IMR-90 (cell line): ENCODE results near the gene HMGN4. TPM values are rescaled to one million over a fixed set of nuclear protein-coding genes. Genes with fewer than 3 reads are reported as not detected.

Experiments used
- ATAC-seq: fragments of 200-7000 bp; cut with Tn5 transposase; 2 replicates; pipeline ENCODE4 v1.9.1; 2020; ENCODE audit warnings: low read depth, mild to moderate bottlenecking, moderate library complexity
- BruUV-seq: library from RNA; stranded (reverse); fragments of 400-500 nt; replicated peaks from 2 replicates; lab custom pipeline; 2021; lab: Mats Ljungman, UMichigan
- CTCF ChIA-PET: fragments of 300-600 bp; formaldehyde crosslinking; extraction: SDS; loops from one replicate; lab custom pipeline; 2021; ENCODE audit warnings: antibody characterized with exemption; lab: Yijun Ruan, JAX
- POLR2A ChIA-PET: fragments of 300-600 bp; sonication (Branson Sonifier 250); formaldehyde crosslinking; loops from one replicate; lab custom pipeline; 2022; ENCODE audit warnings: antibody characterized with exemption; ENCODE audit not compliant: unreplicated experiment; lab: Charles Lee
- DNase-seq: peaks from one replicate; pipeline ENCODE4 v3.0.0; 2013
- H2AFZ ChIP-seq: replicated peaks from 2 replicates; pipeline ENCODE3; 2013; ENCODE audit warnings: low read length, mild to moderate bottlenecking; ENCODE audit not compliant: poor library complexity
- H2AK5ac ChIP-seq: 2 replicates; pipeline ENCODE4 v1.6.1; 2013; ENCODE audit warnings: low read depth, low read length, inconsistent platforms
- H2AK9ac ChIP-seq: replicated peaks from 2 replicates; pipeline ENCODE3; 2013; ENCODE audit warnings: mild to moderate bottlenecking, low read depth, low read length, moderate library complexity; ENCODE audit not compliant: poor library complexity
- H2BK120ac ChIP-seq: 2 replicates; pipeline ENCODE4 v1.6.1; 2013; ENCODE audit warnings: low read depth, low read length, inconsistent platforms
- H2BK15ac ChIP-seq: 3 replicates; pipeline ENCODE4 v1.6.1; 2013; ENCODE audit warnings: low read depth, low read length, inconsistent platforms
- H2BK20ac ChIP-seq: 2 replicates; pipeline ENCODE4 v1.6.1; 2013; ENCODE audit warnings: low read depth, mild to moderate bottlenecking, inconsistent platforms, low read length, moderate library complexity
- H2BK5ac ChIP-seq: 2 replicates; pipeline ENCODE4 v1.6.1; 2013; ENCODE audit warnings: mild to moderate bottlenecking, low read depth, low read length, inconsistent platforms; ENCODE audit not compliant: poor library complexity, severe bottlenecking
- H3K14ac ChIP-seq: replicated peaks from 2 replicates; pipeline ENCODE4 v1.6.1; 2013; ENCODE audit warnings: low read depth, low read length, inconsistent platforms
- H3K18ac ChIP-seq: 2 replicates; pipeline ENCODE4 v1.6.1; 2013; ENCODE audit warnings: low read depth, low read length, control low read depth
- H3K23ac ChIP-seq: 2 replicates; pipeline ENCODE4 v1.6.1; 2013; ENCODE audit warnings: low read depth, low read length, inconsistent platforms
- H3K27ac ChIP-seq: 2 replicates; pipeline ENCODE4 v1.5.1; 2013; ENCODE audit warnings: mild to moderate bottlenecking, control low read depth, low read length; ENCODE audit not compliant: insufficient read depth
- H3K27me3 ChIP-seq: 2 replicates; pipeline ENCODE4 v1.6.1; 2013; ENCODE audit warnings: low read length; ENCODE audit not compliant: control insufficient read depth, insufficient read depth
- H3K36me3 ChIP-seq: 2 replicates; pipeline ENCODE4 v1.6.1; 2013; ENCODE audit warnings: low read length, mixed read lengths; ENCODE audit not compliant: control insufficient read depth, insufficient read depth
- H3K4ac ChIP-seq: 2 replicates; pipeline ENCODE4 v1.6.1; 2013; ENCODE audit warnings: low read depth, low read length, inconsistent platforms
- H3K4me1 ChIP-seq: 2 replicates; pipeline ENCODE4 v1.6.1; 2013; ENCODE audit warnings: low read length, mixed read lengths; ENCODE audit not compliant: control insufficient read depth, insufficient read depth
- H3K4me2 ChIP-seq: 2 replicates; pipeline ENCODE4 v1.6.1; 2013; ENCODE audit warnings: low read depth, mild to moderate bottlenecking, control low read depth, low read length, moderate library complexity
- H3K4me3 ChIP-seq: 2 replicates; pipeline ENCODE4 v1.5.1; 2013; ENCODE audit warnings: low read depth, mild to moderate bottlenecking, control low read depth, low read length, moderate library complexity; ENCODE audit not compliant: insufficient read depth
- H3K56ac ChIP-seq: 2 replicates; pipeline ENCODE4 v1.6.1; 2013; ENCODE audit warnings: low read length, inconsistent platforms; ENCODE audit not compliant: insufficient read depth; ENCODE audit errors: extremely low read depth
- H3K79me1 ChIP-seq, 2 experiments: 2 replicates each; pipeline ENCODE4 v1.6.1; 2013; ENCODE audit warnings: low read length in 2 of 2, inconsistent platforms in 1 of 2, low read depth in 1 of 2
- H3K9ac ChIP-seq: 2 replicates; pipeline ENCODE4 v1.6.1; 2013; ENCODE audit warnings: low read depth, low read length, control low read depth
- H3K9me1 ChIP-seq: 2 replicates; pipeline ENCODE4 v1.6.1; 2013; ENCODE audit warnings: low read length, inconsistent platforms; ENCODE audit not compliant: insufficient read depth
- H3K9me3 ChIP-seq: 2 replicates; pipeline ENCODE4 v1.6.1; 2013; ENCODE audit warnings: low read length; ENCODE audit not compliant: control insufficient read depth, insufficient read depth
- H4K20me1 ChIP-seq: 2 replicates; pipeline ENCODE4 v1.6.1; 2013; ENCODE audit warnings: low read length, inconsistent platforms; ENCODE audit not compliant: insufficient read depth
- H4K5ac ChIP-seq: 2 replicates; pipeline ENCODE4 v1.6.1; 2013; ENCODE audit warnings: mild to moderate bottlenecking, low read depth, low read length, control low read depth
- H4K8ac ChIP-seq, 2 experiments: 2 replicates each; pipeline ENCODE4 v1.6.1; 2013; ENCODE audit warnings: low read depth in 2 of 2, low read length in 2 of 2, control low read depth in 1 of 2, inconsistent platforms in 1 of 2
- H4K91ac ChIP-seq: 2 replicates; pipeline ENCODE4 v1.6.1; 2013; ENCODE audit warnings: low read depth, low read length, inconsistent platforms; ENCODE audit not compliant: insufficient read depth
- BHLHE40 ChIP-seq: fragments of 150-350 bp; IDR thresholded peaks from 2 replicates; pipeline ENCODE4 v1.6.1; 2016; ENCODE audit warnings: mild to moderate bottlenecking, low read depth, low read length
- CEBPB ChIP-seq: IDR thresholded peaks from 2 replicates; pipeline ENCODE4 v1.6.1; 2012; ENCODE audit warnings: low read depth, low read length, improper control_type of control experiment
- CHD1 ChIP-seq: IDR thresholded peaks from 2 replicates; pipeline ENCODE4 v1.6.1; 2012; ENCODE audit warnings: low read depth, low read length, improper control_type of control experiment
- ELK1 ChIP-seq: fragments of 150-350 bp; IDR thresholded peaks from 2 replicates; pipeline ENCODE4 v1.6.1; 2016; ENCODE audit warnings: low read depth, mild to moderate bottlenecking, low read length, moderate library complexity, borderline replicate concordance
- FOS ChIP-seq: fragments of 150-350 bp; IDR thresholded peaks from 2 replicates; pipeline ENCODE4 v1.6.1; 2016; ENCODE audit warnings: low read depth, low read length
- MAFK ChIP-seq: IDR thresholded peaks from 2 replicates; pipeline ENCODE4 v1.6.1; 2012; ENCODE audit warnings: low read depth, low read length, improper control_type of control experiment
- MAZ ChIP-seq: IDR thresholded peaks from 2 replicates; pipeline ENCODE4 v1.6.1; 2012; ENCODE audit warnings: low read depth, mild to moderate bottlenecking, low read length, improper control_type of control experiment, moderate library complexity, borderline replicate concordance
- MXI1 ChIP-seq: IDR thresholded peaks from 2 replicates; pipeline ENCODE4 v1.6.1; 2012; ENCODE audit warnings: low read depth, mild to moderate bottlenecking, low read length, moderate library complexity, borderline replicate concordance
- NFE2L2 ChIP-seq: fragments of 150-350 bp; IDR thresholded peaks from 2 replicates; pipeline ENCODE4 v1.6.1; 2016; ENCODE audit warnings: low read depth, mild to moderate bottlenecking, low read length
- POLR2A ChIP-seq: IDR thresholded peaks from 2 replicates; pipeline ENCODE4 v1.6.1; 2012; ENCODE audit warnings: mild to moderate bottlenecking, low read depth, low read length
- RAD21 ChIP-seq: IDR thresholded peaks from 2 replicates; pipeline ENCODE4 v1.6.1; 2012; ENCODE audit warnings: low read length, improper control_type of control experiment
- RCOR1 ChIP-seq: IDR thresholded peaks from 2 replicates; pipeline ENCODE4 v1.6.1; 2012; ENCODE audit warnings: mild to moderate bottlenecking, low read length, improper control_type of control experiment; ENCODE audit not compliant: insufficient replicate concordance
- RFX5 ChIP-seq: IDR thresholded peaks from 2 replicates; pipeline ENCODE4 v1.8.0; 2012; ENCODE audit warnings: low read depth, mild to moderate bottlenecking, low read length, moderate library complexity
- SMC3 ChIP-seq: fragments of 150-350 bp; IDR thresholded peaks from 2 replicates; pipeline ENCODE4 v1.6.1; 2016; ENCODE audit warnings: low read depth, mild to moderate bottlenecking, antibody characterized with exemption, low read length, moderate library complexity
- WGBS, 2 experiments: methylation state at CpG; one replicate each; pipeline versions ENCODE4 v1.1.5 to v1.1.7; 2013; ENCODE audit warnings: missing lambda C conversion rate in 2 of 2; ENCODE audit not compliant: insufficient read length in 1 of 2; ENCODE audit errors: extremely low coverage in 2 of 2; 5-methylcytosine and 5-hydroxymethylcytosine counted together
- dilution Hi-C: fragments of 300-500 bp; cut with HindIII; formaldehyde crosslinking; loops from one replicate; pipeline ENCODE4 v1.14.3; 2018; ENCODE audit warnings: low sequenced_read_pairs; ENCODE audit not compliant: unreplicated experiment
- in situ Hi-C: fragments of 300-500 bp; cut with MboI; formaldehyde crosslinking; loops from 3 replicates; pipeline ENCODE4 v1.14.3; 2019; ENCODE audit warnings: low sequenced_read_pairs, inconsistent platforms, mixed read lengths
- intact Hi-C: fragments of 100-400 bp; cut with micrococcal nuclease; formaldehyde crosslinking; loops from 2 replicates; pipeline ENCODE4 v1.10.0; 2022
- polyA plus RNA-seq, 3 experiments: library from polyadenylated mRNA; depleted of rRNA; stranded (reverse); fragments of >200 nt; gene quantifications; 2 replicates each; pipeline ENCODE4 v1.2.3, GENCODE V29; 2012; ENCODE audit warnings: low replicate concordance in 1 of 3
- total RNA-seq: library from RNA; depleted of rRNA; stranded (reverse); fragments of >200 nt; gene quantifications from 2 replicates; pipeline ENCODE4 v1.2.3, GENCODE V29; 2012
- TF ChIP-seq, protein P1 (sequence below): fragments of 150-350 bp; IDR thresholded peaks from 2 replicates; pipeline ENCODE4 v1.6.1; 2017; ENCODE audit warnings: mild to moderate bottlenecking, antibody characterized with exemption, low read length, low read depth

HMGN4 gene
- total and polyA plus RNA-seq, 2 of the 4 experiments (the other 2 are of a cell fraction), result 46.4 to 50.2 TPM

GRCh38 chr6:26489996-26490964 is 47.9 kb upstream of the HMGN4 start:
- H3K9me1 ChIP-seq, result no peaks in the 10 kb centered on the region
- BruUV-seq, result no TSS peak
- TF ChIP-seq ELK1 (no peak), SMC3 (no peak), NFE2L2 (no peak), POLR2A (no peak), RAD21 (no peak), BHLHE40 (no peak), CEBPB (no peak), MAFK (no peak), CHD1 (no peak), RFX5 (no peak), RCOR1 (no peak), FOS (no peak), MAZ (no peak), MXI1 (no peak)
- TF ChIP-seq, protein P1, sequence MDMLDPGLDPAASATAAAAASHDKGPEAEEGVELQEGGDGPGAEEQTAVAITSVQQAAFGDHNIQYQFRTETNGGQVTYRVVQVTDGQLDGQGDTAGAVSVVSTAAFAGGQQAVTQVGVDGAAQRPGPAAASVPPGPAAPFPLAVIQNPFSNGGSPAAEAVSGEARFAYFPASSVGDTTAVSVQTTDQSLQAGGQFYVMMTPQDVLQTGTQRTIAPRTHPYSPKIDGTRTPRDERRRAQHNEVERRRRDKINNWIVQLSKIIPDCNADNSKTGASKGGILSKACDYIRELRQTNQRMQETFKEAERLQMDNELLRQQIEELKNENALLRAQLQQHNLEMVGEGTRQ, result no peak

More at GRCh38 chr6:26489996-26490964, 47.9 kb upstream of the HMGN4 start:
- in situ Hi-C loops, result no loop called here
- Histone ChIP-seq H3K23ac (no peak overlapping the region), H2BK20ac (no peak overlapping the region), H3K27me3 (peaks cover 2% of the 10 kb centered on the region), H3K9ac (no peak overlapping the region), H2BK5ac (no peak overlapping the region), H4K8ac (no peak overlapping the region), H2AK5ac (no peak overlapping the region), H2AK9ac (no peak overlapping the region), H3K14ac (no peak overlapping the region), H3K4me1 (no peaks in the 10 kb centered on the region), H3K18ac (no peak overlapping the region), H3K4me2 (no peak overlapping the region), H3K56ac (no peak overlapping the region), H3K27ac (no peak overlapping the region), H3K79me1 (no peaks in the 10 kb centered on the region), H4K91ac (no peak overlapping the region), H3K36me3 (no peaks in the 10 kb centered on the region), H3K4ac (no peak overlapping the region), H2AFZ (no peak overlapping the region), H3K4me3 (no peak overlapping the region), H4K20me1 (no peaks in the 10 kb centered on the region), H4K5ac (no peak overlapping the region), H2BK15ac (no peak overlapping the region), H2BK120ac (no peak overlapping the region), H3K9me3 (peaks cover 3% of the 10 kb centered on the region; the same call in 1 of the 2 replicates)
- CTCF ChIA-PET, result interaction anchor here (0.5 to 0.8 kb wide), 3 partner anchors 14 to 148 kb away, joined by 3 to 5 read pairs (median 3); no protein-coding TSS in a partner anchor
- dilution Hi-C loops, result no loop called here
- 75% methylated on average over 2 of the region's 8 CpGs; no CpG with 5 or more reads in 1 of the 2 experiments for WGBS, 2 experiments
- no peak for DNase-seq
- POLR2A ChIA-PET, result no interaction called here
- intact Hi-C loops, result no loop called here
- no peak for ATAC-seq
